ENCODE data around the gene GSG1.
"Not testable (repeated sequence)": the region's sequence is repeated elsewhere in the genome, so short reads cannot be mapped to it uniquely, and the experiment has no call there.

Gene GSG1

DNA sequence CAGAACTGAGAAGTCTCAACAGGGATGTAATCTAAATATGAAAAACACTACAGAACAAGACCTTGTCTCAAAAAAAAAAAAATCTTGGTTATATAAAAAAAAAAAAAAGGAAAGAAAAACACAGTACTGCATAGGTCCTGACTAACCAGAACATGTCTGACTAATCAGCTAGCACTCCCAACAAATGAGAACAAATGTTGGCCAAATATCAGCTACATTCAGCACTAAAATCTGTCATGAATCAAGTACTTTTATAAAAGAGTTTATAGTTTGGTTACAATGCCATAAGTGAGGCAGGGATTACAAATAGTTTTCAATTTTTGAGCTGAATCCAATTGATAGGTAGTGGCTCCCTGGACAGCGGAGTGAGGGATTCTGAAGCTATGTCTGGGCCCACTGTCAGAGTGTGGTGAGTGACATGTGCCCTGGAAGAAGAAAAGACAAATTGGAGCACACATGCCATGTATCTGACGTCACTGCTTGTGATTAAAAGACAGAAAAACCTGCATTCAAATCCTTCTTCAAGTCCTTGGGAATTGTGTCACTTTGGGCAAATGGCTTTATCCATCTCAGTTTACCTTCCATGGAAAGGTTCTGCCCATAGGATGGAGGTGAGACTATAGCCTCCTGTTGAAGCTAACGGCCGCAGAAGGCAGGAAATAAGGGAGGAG lies 64.8 kb downstream of the GSG1 start:
- H3K4me3 ChIP-seq (ENCODE audit: low read length): no peak overlapping the region
- DNase-seq (ENCODE audit: low read depth, low spot score): no peak

DNA sequence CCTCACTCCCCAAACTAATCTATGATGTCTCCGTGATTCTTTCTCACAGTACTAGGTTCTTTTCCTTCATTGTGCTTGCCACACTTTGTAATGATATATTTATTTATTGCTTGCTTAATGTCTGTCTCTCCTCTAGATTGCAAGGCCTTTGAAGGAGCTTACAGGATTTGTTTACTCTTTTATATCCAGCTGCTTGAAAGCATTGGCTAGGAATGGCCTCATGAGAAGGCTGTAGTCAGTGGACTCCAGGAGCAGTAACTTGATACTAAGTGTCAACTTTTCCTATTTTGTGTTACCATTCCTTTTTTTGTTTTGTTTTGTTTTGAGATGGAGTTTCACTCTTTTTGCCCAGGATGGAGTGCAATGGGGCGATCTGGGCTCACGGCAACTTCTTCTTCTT lies 66.6 kb downstream of the GSG1 start:
- H3K4me3 ChIP-seq (ENCODE audit: low read length): no peak overlapping the region
- DNase-seq (ENCODE audit: low read depth, low spot score): no peak

DNA sequence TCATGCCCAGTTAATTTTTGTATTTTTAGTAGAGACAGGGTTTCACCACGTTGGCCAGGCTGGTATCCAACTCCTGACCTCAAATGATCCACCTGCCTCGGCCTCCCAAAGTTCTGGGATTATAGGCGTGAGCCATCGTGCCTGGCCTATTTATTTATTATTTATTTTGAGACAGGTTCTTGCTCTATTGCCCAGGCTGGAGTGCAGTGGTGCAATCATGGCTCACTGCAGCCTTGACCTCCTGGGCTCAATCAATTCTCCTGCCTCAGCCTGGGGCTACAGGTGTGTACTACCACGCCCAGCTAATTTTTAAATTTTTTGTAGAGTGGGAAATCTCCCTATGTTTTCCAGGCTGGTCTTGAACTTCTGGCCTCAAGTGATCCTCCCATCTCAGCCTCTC lies 68.1 kb downstream of the GSG1 start:
- DNase-seq (ENCODE audit: low read depth, low spot score): not testable (repeated sequence)

More for the DNA sequence above, 68.1 kb downstream of the GSG1 start:
- not testable (repeated sequence) for H3K4me3 ChIP-seq (ENCODE audit: low read length)
